ENCODE measurements around the gene SYT5.
A peak's percentile ranks its signal among the peaks of the same experiment; 100 is the strongest.

Gene SYT5

GRCh38 chr19:55147545-55148251 lies 32.4 kb downstream of the SYT5 start:
- DNase-seq (ENCODE audit: low spot score), result no peak

DNA sequence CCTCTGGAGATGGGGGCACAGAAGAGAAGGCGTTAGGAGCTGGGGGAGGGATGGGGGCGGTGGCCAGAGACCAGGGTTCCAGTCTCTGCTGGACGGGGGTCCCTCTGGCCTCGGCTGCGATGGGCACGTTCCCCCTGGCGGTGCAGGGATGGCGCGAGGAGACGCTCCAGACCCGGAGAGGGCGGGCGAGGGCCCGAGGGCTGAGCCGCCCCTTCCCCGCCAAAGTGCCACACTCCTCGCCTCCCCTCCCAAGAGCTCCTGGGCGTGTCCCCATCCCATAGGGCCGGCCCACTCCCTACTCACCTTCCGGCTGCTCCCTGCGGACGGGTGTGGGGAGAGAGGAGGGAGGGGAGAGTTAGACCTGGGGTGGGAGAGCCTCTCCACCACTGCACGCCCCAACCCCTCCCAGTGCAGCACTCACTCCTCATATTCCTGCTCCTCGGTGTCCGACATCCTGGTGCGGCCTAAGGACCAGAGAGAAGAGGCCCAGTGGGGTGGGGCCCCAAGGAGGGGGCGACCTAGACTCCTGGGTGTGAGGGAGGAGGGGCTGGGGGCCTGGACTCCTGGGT lies 33.3 kb downstream of the SYT5 start:
- peak; percentile 88 for DNase-seq (ENCODE audit: low spot score)

DNA sequence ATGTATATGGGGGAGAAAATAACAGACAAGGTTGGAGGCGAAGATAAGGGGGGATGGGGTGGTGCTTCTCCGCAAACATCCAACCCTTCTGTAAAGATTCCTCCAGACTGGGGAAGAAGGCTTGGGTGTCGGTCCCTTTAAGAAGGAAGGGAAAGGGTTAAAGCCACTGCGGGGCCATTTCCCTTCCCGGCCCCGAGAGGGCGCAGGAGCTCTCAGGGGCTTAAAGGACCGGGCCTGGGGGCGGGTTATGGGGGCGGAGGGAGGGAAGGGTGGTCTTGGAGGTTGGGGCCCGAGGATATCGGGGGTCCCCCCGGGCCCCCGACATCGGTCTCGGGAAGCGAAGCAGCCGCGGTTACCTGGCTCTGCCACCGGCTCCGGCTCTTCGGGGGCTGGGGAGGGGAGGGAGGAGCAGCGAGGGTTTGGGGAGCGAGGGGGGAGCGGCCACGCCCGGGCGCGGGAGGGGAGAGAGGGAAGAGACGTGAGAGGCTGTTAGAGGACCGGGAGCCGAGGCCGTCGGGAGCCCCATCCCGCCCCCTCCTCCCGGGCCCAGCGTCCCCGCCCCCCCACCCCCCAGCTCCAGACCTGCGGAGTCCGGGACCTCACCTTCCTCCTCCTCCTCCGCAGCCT lies 33.9 kb downstream of the SYT5 start:
- peak; percentile 79 for DNase-seq (ENCODE audit: low spot score)

GRCh38 chr19:55145232-55145631 lies 34.9 kb downstream of the SYT5 start:
- DNase-seq (ENCODE audit: low spot score), result no peak

DNA sequence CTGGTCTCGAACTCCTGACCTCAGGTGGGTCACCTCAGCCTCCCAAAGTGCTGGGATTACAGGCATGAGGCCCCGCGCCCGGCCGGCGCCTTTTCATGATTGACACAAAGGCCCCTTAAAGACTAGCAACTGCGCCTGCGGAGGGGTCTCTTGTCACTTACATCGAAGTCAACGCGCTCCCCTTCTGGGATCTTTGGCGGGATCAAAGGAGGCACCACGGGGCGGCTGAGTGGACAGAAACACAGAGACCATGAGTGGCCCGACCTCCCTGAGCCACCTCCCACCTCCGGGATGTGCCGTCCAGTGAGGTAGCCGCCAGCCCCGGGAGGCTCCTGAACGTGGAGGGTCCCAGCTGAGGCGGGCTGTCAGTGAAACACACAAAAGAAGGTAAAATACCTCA lies 38.4 kb downstream of the SYT5 start:
- DNase-seq (ENCODE audit: low spot score), result no peak

GRCh38 chr19:55137915-55138314 lies 42.2 kb downstream of the SYT5 start:
- no peak for DNase-seq (ENCODE audit: low spot score)

GRCh38 chr19:55136399-55137102 lies 43.5 kb downstream of the SYT5 start:
- no peak for DNase-seq (ENCODE audit: low spot score)

DNA sequence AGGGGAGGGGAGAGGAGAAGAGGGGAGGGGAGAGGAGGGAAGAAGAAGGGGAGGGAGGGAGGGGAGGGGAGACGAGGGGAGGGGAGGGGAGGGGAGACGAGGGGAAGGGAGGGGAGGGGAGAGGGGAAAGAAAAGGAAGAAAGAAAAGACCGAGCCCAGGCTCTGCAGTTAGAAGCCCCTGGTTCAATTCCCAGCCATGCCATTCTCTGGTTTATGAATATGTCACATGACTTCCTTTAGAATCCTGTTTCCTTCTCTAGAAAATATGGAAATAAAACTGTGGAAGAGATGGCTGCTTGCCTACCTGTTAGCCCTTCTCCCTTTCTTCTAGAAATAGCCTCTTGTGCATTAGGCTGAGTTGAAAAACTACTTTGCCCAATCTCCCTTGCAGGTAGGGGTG lies 45.4 kb downstream of the SYT5 start:
- DNase-seq (ENCODE audit: low spot score), result no peak

DNA sequence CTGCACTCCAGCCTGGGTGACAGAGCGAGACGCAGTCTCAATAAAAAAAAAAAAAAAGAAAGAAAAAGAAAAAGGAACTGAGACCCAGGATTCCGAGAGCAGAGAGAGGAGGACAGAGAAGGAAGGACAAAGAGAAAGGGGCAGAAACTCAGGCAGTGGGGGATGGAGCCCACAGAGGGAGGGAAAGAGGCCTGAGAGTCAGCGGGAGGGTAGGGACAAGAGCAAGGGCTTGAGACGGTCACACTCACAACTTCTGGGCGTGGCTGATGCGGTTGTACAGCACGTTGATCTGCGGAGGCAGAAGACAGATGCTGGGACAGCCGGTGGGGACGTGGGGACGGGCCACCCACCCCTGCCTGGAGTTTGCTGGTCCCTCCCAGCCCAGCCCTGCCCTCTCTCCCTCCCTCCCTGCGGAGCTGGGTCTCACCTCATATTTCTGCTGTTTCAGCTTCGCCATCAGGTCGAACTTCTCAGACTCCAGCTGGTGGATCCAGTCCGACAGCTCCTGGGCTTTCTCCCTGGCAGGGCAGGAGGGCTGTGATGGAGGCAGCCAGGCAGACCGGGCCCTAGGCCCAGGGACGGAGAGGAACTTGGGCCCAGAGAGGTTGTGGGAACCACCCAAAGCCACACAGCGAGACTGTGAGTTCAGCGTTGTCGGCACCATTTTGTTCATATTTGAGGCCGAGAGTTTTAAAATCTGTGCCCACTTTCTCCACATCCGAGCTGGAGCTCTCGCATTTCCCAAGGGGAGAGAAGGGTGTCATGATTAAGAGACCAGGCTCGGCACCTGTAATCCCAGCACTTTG lies 46.2 kb downstream of the SYT5 start:
- DNase-seq (ENCODE audit: low spot score), result no peak

GRCh38 chr19:55132453-55133129 lies 47.5 kb downstream of the SYT5 start:
- DNase-seq (ENCODE audit: low spot score), result no peak

DNA sequence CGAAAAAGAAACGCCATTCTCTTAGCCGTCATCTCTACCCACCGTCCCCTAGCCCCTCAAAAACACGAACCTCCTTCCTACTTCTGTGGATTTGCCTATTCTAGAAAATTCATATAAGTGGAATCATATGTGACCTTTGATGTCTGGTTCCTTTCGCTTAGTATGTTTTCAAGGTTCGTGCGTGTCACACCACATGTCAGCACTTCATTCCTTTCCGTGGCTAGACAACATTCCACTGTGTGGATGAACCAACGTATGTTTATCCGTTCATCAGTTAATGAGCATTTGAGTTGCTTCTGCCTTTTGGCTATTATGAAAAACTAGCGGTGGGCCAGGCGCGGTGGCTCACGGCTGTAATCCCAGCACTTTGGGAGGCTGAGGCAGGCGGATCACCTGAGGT lies 48.7 kb downstream of the SYT5 start:
- DNase-seq (ENCODE audit: low spot score), result no peak
